A673 (cell line): ENCODE results near the gene EDN1. TPM values are rescaled to one million over a fixed set of nuclear protein-coding genes. Genes with fewer than 3 reads are reported as not detected.

Experiments used
- BruUV-seq: library from RNA; stranded (reverse); fragments of 400-500 nt; replicated peaks from 2 replicates; lab custom pipeline; 2021; lab: Mats Ljungman, UMichigan
- CTCF ChIA-PET: fragments of 300-600 bp; sonication (Branson Sonifier 250); formaldehyde crosslinking; loops from one replicate; lab custom pipeline; 2022; ENCODE audit warnings: antibody characterized with exemption; lab: Charles Lee
- POLR2A ChIA-PET: fragments of 300-600 bp; sonication (Branson Sonifier 250); formaldehyde crosslinking; loops from one replicate; lab custom pipeline; 2022; ENCODE audit warnings: antibody characterized with exemption; ENCODE audit not compliant: low non-redundant PET; lab: Charles Lee
- DNase-seq: peaks from one replicate; pipeline ENCODE4 v3.0.0-alpha.2; 2015; ENCODE audit warnings: low spot score
- H3K27ac ChIP-seq: fragments of 200-600 bp; sonication (generic); 2 replicates; pipeline ENCODE4 v1.5.1; 2016; ENCODE audit warnings: mixed run types, low read depth, mild to moderate bottlenecking, mixed read lengths, antibody characterized with exemption, low read length; ENCODE audit not compliant: poor library complexity, severe bottlenecking
- H3K27me3 ChIP-seq: fragments of 200-600 bp; sonication (generic); replicated peaks from 2 replicates; pipeline ENCODE4 v1.6.1; 2017; ENCODE audit warnings: mixed run types, low read depth, mild to moderate bottlenecking, mixed read lengths, antibody characterized with exemption, low read length; ENCODE audit not compliant: insufficient read depth, poor library complexity
- H3K36me3 ChIP-seq: fragments of 200-600 bp; sonication (generic); 2 replicates; pipeline ENCODE4 v1.6.1; 2016; ENCODE audit warnings: mixed run types, mild to moderate bottlenecking, mixed read lengths, antibody characterized with exemption, low read length; ENCODE audit not compliant: insufficient read depth, poor library complexity, severe bottlenecking
- H3K4me1 ChIP-seq: fragments of 200-600 bp; sonication (generic); 2 replicates; pipeline ENCODE4 v1.6.1; 2017; ENCODE audit warnings: mixed run types, mild to moderate bottlenecking, mixed read lengths, antibody characterized with exemption, low read length; ENCODE audit not compliant: insufficient read depth, poor library complexity, severe bottlenecking
- H3K4me3 ChIP-seq: fragments of 200-600 bp; sonication (generic); 2 replicates; pipeline ENCODE4 v1.5.1; 2016; ENCODE audit warnings: low read depth, mixed run types, mild to moderate bottlenecking, mixed read lengths, low read length; ENCODE audit not compliant: poor library complexity, severe bottlenecking
- H3K9me3 ChIP-seq: fragments of 200-600 bp; sonication (generic); 2 replicates; pipeline ENCODE4 v1.6.1; 2016; ENCODE audit warnings: mixed run types, low read depth, mild to moderate bottlenecking, mixed read lengths, antibody characterized with exemption, low read length; ENCODE audit not compliant: poor library complexity, severe bottlenecking
- CTCF ChIP-seq: fragments of 300-800, 200-600 bp; sonication (generic); conservative IDR thresholded peaks from 2 replicates; pipeline ENCODE4 v1.5.1; 2017; ENCODE audit warnings: low read depth, mild to moderate bottlenecking, antibody characterized with exemption, low read length, moderate library complexity, mixed read lengths
- EZH2 ChIP-seq: fragments of 200-600 bp; sonication (generic); IDR thresholded peaks from 2 replicates; pipeline ENCODE4 v1.6.1; 2017; ENCODE audit warnings: borderline replicate concordance, low read depth, mild to moderate bottlenecking, mixed read lengths, antibody characterized with exemption, low read length; ENCODE audit not compliant: poor library complexity, severe bottlenecking
- intact Hi-C: fragments of 100-400 bp; cut with micrococcal nuclease; formaldehyde crosslinking; loops from one replicate; pipeline ENCODE4 v1.10.0; 2022; ENCODE audit not compliant: unreplicated experiment
- total RNA-seq: library from RNA; stranded (reverse); gene quantifications from 2 replicates; pipeline ENCODE4 v1.2.3, GENCODE V29; 2021

Gene EDN1
- total RNA-seq, 1 experiment from 2014 or later = not detected

- TF ChIP-seq CTCF (no peak), EZH2 (no peak)
- Histone ChIP-seq H3K4me1 (no peaks in the 10 kb centered on the region), H3K4me3 (no peak overlapping the region), H3K9me3 (no peaks in the 10 kb centered on the region), H3K36me3 (no peaks in the 10 kb centered on the region), H3K27me3 (peaks cover 19% of the 10 kb centered on the region), H3K27ac (no peak overlapping the region)
- POLR2A ChIA-PET = no interaction called here
- no peak for DNase-seq
- CTCF ChIA-PET = no interaction called here
- intact Hi-C loops = no loop called here
- no TSS peak for BruUV-seq
Measured at GRCh38 chr6:12296604-12297003, 6.4 kb downstream of the EDN1 start.

- intact Hi-C loops = no loop called here
- TF ChIP-seq CTCF = no peak
- TF ChIP-seq EZH2 = no peak
- Histone ChIP-seq H3K36me3 (no peaks in the 10 kb centered on the region), H3K9me3 (no peaks in the 10 kb centered on the region), H3K4me3 (no peak overlapping the region), H3K27ac (no peak overlapping the region), H3K27me3 (peaks cover 15% of the 10 kb centered on the region), H3K4me1 (no peaks in the 10 kb centered on the region)
- no peak for DNase-seq
- BruUV-seq = no TSS peak
- ChIA-PET CTCF (no interaction called here), POLR2A (no interaction called here)
Measured at GRCh38 chr6:12297363-12298016, 7.3 kb downstream of the EDN1 start.

- Histone ChIP-seq H3K9me3 (no peaks in the 10 kb centered on the region), H3K27me3 (peaks cover 15% of the 10 kb centered on the region), H3K36me3 (no peaks in the 10 kb centered on the region), H3K4me1 (no peaks in the 10 kb centered on the region), H3K27ac (no peak overlapping the region), H3K4me3 (no peak overlapping the region)
- ChIA-PET CTCF (no interaction called here), POLR2A (no interaction called here)
- TF ChIP-seq EZH2 = no peak
- TF ChIP-seq CTCF = no peak
- intact Hi-C loops = no loop called here
- no TSS peak for BruUV-seq
- DNase-seq = no peak
Measured at GRCh38 chr6:12298017-12298978, 8.1 kb downstream of the EDN1 start.
